GM12873 (cell line): Measurements from ENCODE around the gene CDH13.

Experiments used
- TF ChIP-seq, protein P1 (sequence below): IDR thresholded peaks from 2 replicates; pipeline ENCODE4 v1.5.1; 2012; ENCODE audit warnings: low read depth, mild to moderate bottlenecking, moderate library complexity, low read length, control low read depth; ENCODE audit not compliant: insufficient read depth; ENCODE audit errors: missing control alignments

Gene CDH13

DNA sequence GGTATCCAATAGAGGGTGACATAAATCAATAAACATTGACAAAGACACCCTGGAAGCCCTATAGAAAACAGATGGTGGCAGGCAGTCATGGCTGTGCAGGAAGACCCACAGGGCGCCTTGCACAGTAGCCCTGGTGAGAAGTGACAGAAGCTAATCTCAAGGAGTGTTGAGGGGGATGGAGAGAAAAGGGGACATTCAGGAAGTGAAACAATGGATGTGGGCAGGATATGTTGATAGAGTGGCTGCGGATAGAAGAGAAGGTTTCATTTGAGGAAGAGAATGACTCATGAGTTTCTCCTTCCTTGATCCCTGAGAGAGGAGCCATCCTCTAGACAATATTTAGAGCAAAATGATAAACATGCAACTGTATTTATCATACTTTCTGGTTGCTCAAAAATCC lies 712.2 kb downstream of the CDH13 start:
- TF ChIP-seq, protein P1, sequence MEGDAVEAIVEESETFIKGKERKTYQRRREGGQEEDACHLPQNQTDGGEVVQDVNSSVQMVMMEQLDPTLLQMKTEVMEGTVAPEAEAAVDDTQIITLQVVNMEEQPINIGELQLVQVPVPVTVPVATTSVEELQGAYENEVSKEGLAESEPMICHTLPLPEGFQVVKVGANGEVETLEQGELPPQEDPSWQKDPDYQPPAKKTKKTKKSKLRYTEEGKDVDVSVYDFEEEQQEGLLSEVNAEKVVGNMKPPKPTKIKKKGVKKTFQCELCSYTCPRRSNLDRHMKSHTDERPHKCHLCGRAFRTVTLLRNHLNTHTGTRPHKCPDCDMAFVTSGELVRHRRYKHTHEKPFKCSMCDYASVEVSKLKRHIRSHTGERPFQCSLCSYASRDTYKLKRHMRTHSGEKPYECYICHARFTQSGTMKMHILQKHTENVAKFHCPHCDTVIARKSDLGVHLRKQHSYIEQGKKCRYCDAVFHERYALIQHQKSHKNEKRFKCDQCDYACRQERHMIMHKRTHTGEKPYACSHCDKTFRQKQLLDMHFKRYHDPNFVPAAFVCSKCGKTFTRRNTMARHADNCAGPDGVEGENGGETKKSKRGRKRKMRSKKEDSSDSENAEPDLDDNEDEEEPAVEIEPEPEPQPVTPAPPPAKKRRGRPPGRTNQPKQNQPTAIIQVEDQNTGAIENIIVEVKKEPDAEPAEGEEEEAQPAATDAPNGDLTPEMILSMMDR = no peak

DNA sequence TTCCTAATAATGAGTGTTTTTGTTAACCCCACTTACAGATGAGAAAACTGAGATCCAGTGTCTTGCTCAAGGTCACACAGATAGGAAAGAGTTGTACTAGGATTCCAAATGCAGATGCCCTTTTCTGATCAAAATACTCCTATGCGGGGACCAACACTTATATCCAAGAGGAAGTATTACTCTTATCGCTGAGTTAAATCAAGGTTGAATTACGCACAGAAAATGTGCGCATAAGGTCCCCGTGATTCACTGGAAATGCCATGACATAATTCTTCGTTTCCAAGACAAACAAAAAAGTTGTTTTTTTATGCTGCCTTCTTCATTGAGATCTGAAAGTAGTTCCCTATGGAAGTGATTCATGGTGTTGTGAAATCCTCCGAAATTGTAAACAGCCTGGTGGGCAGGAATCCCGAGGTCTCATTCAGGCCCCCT lies 717.2 kb downstream of the CDH13 start:
- TF ChIP-seq, protein P1 = no peak

DNA sequence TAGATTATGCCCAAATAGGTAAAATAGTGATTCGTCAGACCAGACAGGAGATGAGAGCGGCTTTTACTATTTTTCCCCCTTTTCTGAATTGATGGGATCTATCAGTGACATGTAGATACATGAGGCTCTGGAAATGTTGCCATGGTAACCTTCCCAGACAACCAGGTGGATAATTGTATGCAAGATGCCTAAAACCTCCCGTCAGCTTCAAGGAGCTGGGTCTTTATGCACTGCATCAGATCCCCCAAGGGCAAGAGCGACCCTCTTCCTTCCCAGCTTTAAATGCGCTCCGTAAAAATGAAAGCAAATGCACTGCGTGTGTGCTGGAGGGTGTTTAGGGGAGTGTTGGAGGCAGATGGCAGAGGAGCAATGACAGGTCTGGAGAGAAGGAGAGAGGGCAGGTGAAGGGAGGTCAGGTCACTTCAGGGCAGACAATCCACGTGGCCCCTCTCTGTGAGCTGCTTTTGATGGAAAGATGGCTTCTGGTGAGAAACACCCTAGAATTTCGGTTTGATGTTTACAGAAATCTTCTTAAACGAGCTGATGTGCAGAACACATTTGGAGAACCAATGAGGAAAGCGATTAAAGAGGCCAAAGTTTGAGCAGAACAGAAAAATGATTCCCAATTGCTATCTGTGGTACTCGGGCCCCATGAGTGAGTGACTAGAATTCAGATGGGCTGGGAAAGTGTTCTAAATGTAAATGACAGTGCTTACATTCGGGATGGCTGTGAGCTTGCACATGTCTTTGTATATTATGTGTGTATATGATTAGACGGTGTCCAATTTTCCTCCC lies 719.3 kb downstream of the CDH13 start:
- TF ChIP-seq, protein P1 = no peak

DNA sequence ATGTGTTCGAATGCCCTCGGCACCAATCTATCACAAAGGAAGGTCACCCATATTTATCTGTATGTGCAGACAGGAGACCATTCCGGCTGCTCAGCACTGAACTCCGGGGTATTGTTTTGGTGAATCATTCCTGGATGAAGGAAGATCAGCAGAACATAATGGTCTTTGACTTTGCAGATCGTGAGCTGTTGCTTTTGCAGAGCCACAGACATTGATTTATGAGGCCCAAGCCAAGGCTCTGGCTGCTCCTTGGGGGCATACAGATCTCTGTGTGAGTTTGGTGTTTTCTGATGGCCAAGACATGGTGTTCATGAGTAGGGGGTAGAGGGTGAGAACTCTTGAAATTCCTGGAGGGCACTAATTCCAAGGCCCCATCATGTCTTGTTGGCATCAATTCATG lies 722.2 kb downstream of the CDH13 start:
- TF ChIP-seq, protein P1 = no peak

DNA sequence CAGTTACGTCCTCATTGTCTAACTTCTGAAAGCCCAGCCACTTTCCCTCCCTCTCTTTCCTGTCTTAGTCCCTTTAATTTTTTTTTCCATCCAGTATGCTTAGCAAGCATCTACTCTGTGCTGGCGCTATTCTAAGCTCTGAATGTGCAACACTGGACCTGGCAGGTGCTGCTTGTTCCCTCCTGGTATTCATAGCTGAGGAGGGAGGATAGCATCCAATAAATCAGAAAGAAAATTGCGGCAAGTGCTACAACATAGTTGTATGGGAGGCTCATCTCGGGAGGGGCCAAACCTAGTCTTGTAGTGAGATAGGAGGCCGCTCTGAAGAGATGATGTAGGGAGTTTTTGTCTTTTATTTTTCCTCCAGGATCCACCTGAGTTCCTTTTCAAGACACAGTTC lies 723.7 kb downstream of the CDH13 start:
- TF ChIP-seq, protein P1 = no peak

DNA sequence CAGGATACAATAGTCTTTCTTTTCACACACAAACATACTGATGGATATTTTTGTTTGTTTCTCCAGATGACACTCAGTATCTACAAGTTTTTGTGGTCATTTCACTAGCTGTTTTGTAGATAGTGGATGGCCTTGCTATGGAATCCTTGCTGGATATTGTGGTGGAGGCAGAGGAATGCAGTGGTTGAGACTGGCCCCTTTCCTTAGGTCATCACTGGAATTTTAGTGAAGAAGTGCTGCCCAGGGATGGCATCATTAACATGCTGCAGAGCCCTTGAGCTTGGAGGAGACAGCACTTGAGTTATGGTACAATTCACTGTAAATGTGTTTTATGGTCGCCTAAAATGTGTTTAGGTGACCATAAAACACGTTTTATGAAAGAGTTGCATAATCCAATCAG lies 725.1 kb downstream of the CDH13 start:
- TF ChIP-seq, protein P1 = no peak

DNA sequence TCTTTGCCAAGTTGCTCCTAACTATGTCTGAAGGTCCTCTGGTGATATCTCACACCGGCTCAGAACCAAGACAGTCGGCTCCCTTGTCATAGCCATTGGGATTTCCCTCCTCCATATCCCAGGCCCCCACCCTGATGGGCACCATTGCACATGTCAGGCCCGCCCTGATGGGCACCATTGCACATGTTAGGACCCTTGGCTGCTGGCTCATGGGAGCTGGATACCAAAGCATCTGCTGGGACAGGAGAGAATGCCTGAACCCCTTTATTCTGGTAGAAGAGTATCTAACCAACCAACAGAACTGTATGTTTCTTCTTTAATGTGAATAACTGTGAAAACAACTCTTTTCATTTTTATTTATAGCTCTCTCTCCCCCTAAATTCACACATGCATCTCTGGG lies 726.5 kb downstream of the CDH13 start:
- TF ChIP-seq, protein P1 = no peak
